HG03342 (cell line): ENCODE measurements around the gene MAMLD1.

Source experiments
- ATAC-seq: cut with Tn5 transposase; IDR thresholded peaks from one replicate; pipeline ENCODE4 v1.9.1; 2021; ENCODE audit warnings: mild to moderate bottlenecking, moderate library complexity; ENCODE audit not compliant: unreplicated experiment

The MAMLD1 gene

DNA sequence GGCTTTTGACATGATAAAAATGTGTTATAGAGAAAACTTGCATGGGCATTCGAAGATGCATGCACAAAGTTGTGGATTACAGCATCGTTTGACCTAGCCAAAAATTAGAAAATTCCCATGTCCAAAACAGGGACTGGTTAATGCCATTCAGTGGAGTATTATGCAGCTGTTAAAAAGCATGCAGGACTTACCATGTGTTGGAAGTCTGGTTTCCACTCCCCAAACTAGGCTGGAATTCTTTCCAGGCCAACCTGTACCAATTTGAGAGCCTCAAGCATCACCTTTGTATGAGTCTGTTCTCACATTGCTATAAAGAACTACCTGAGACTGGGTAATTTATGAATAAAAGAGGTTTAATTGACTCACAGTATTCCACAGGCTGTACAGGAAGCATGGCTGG lies 159.4 kb downstream of the MAMLD1 start:
- no peak for ATAC-seq

DNA sequence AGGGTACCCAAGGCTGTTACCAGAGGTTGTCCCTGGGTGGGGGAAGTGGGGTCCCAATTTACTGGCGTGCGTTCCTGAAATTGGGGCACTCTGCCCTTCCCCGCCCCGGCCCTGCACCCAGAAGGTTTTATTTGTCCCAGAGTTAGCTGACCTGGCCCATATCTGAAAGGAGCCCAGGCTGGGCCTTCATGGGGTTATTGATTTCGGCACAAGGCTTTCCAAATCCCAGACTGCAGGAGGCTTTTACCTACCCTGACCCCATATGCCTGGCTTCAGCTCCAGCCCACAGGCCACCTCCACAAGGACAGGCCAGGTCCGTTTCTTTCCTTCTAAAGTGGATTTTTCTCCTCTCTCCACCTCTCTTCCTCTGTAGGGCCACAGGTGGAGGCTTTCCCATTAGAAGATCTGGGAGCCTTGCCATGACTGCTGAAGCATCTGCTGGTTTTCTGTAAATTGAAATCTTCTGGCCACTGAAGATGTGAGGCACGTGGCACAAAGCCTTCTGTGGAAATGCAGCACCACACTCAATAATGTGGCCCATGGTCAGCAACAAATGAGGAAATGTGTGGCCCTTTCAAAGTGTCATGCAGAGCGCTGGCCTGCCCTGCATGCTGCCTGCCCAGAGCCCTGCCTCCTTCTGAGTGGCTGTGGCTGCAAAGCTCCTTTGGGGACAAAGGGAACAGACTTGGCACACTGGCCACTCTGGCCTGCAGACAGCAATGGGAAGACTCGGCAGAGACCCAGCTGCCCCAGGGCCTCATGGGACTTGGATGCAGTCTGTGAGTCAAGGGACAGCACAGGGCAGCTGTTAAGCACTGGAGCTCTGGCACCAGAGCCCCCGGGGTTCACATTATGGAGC lies 162.2 kb downstream of the MAMLD1 start:
- ATAC-seq, result no peak

DNA sequence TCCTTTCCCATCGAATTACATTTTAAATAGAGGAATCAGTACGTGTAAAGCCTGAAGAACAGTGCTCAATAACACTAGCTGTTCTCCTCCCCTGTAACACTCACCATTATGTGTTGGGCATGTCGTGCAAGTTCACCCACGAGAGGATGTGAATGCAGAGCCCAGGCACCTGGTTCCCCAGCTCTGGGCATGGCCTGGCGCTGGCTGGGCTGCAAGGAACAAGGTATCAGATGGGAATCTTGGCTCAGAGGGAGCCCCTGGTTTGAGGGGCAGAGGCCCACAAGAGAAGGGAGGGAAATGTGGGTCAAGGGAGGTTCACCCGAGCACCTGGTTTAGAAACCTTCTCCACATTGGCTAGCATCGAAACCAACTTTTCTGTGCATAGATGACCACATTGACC lies 163.6 kb downstream of the MAMLD1 start:
- no peak for ATAC-seq

DNA sequence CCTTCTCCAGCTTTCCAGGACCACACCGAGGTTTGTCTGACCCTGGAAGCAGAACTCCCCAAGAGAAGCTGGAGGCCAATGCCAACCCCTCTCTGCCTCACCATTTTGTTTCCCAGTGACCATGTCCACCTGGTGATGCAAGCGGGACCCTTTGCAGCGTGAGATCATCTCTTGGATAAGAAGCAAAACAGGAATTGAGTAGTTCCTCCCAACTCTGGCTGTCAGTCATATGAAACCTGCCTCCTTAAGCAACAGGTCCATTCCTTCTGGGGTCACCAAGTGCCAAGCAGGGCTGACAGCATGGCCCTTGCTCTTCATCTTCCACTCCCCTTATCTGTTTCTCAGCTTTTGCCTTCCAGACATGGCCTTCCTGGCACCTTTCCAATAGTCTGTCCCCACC lies 164.0 kb downstream of the MAMLD1 start:
- ATAC-seq, result no peak

DNA sequence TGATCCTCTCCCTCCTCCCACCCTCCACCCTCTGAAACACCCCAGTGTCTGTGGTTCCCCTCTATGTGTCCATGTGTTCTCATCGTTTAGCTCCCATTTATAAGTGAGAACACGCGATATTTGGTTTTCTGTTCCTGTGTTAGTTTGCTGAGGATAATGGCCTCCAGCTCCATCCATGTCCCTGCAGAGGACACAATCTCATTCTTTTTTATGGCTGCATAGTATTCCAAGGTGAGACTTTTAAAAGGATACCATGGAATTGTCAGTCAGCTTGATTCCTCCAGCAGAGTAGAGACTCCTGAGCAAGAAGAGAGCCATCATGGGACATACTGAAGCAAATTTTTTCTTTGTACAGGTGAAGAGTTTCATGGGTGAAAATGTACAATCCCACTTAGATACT lies 166.5 kb downstream of the MAMLD1 start:
- no peak for ATAC-seq

DNA sequence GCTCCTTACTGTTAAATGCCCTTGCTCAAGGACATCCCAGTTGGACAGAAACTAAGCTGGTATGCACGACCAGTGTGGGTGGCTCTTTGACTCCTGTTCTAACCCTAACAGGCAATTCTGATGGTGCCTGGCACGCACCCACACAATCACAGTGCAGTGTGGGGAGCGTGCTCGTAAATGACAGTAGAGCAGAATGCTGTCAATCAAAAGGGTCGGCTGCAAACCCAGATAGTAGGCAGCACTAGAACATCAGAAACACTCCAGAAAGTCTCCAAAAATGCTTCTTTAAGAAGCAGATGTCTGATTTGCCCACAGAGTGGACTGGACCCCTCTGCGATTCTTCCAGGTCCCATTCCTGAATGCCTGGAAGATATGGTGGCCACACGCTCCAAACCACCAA lies 167.7 kb downstream of the MAMLD1 start:
- no peak for ATAC-seq

DNA sequence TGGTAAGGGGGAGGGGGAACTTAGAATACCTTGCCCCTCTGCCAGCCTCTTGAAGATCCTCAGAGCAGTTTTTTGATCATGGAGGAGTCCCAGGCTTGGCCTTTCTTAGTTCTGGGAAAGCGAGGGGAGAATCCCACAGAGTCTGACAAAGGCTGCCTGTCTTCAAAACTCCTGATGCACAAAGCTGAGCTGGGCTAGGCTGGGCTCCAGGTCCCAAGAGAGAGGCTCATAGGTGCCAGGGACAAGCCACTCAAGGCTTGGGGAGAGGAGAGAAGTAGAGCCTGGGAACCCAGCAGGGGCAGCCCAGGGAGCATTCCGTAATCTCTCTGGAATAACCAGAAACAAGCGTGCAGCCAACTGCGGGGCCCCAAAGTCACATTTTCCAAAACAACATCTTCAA lies 168.3 kb downstream of the MAMLD1 start:
- ATAC-seq, result no peak

DNA sequence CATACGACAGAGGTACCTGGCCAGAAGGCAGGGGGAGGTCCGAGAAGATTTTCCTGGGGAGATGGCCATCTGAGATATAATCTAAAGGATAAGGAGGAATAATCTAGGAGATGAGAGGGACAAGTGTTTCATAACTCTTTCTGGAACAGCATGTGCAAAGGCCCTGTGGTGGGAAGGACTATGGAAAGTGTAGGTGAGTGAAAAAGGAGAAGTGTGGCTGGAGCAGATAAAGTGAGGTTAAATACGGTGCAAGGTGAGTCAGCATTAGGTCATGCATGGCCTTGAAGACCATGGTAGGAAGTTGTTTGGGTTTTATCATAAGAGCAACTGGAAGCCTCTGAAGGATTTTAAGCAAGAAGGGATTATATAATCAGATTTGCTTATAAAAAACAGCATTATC lies 170.7 kb downstream of the MAMLD1 start:
- no peak for ATAC-seq

DNA sequence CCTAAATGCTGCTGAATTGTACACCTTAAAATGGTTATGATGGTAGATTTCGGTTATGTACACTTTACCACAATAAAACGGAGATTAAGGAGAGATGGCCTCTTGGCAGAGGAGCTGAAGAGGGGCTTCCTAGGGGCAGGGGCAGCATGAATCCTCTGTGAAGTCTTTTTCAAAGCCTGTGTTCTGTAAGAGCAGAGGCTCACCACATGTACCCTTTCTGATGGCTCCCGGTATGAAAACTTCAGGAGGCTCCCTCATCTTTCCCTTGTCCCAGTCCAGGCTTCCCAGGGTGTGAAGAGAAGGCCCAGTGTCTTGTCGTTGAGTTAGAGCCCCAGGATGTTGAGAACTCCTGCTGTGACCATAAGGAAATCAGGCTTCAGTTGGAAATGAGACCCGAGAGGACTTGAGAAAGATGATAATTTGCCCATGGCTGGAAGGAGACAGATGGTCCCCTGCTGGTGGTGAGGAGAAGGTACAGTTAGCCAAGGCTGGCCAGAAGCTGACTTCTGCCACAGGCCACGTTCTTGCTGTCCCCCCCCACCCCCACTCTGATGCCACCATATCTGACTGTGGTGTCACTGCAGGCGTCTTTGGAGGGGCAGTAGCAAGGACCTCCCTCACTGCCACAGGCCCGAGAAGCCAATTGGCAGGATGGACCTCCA lies 173.5 kb downstream of the MAMLD1 start:
- ATAC-seq, result no peak

DNA sequence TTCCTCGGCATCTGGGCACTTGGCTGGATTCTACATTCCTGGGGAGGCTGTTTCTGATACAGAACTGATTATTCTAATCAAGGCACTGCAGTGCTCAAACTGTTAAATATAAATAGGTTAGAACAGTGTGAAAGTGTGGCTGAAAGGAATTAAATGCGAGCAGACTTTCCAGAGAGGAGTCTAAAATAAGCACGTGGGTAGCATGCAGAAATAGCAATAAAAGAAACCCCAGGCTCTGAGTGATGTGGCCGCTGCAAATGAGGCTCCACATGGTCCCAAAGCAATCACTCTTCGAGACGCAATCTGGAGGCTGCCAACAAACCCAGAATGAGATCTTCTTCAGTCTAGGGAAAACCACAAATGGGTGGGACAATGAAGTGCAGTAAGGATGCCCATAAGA lies 174.7 kb downstream of the MAMLD1 start:
- no peak for ATAC-seq

DNA sequence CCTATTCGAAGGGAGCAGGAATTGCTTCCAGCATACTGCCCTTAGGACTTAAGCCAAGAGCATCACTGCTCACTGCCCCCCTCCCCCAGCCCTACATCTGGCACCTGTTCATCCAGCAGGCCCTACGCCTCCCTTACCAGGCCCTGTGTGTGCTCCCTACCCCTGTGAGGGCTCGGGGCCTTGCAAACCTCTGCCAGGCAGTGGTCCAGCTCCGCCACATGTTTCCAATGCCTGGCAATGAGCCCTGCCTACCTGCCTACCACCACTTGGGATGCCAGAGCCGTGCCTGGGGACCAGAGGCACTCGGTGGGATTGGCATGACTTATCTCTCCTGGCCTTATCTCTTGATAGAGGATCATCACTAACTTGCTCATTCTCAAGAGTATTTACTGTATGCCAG lies 177.8 kb downstream of the MAMLD1 start:
- no peak for ATAC-seq

DNA sequence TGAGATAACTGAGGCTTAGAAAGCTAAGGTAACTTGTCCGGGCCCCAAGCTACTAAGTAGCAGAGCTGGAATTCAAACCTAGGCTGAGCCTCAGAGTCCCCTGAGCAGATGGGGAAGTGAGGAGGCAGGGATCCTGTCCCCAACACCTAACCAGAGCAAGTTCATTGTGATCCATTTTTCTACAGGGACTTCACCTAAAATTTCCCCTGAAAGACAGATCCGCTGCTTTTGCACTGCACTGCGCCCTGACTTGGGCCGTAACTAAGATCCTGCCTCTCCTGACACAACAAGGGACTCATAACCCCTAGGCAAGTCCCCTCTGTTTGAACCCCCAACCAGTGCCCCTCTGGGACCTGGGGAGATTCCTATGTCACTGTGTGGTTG lies 179.7 kb downstream of the MAMLD1 start:
- ATAC-seq, result peak; percentile 30

DNA sequence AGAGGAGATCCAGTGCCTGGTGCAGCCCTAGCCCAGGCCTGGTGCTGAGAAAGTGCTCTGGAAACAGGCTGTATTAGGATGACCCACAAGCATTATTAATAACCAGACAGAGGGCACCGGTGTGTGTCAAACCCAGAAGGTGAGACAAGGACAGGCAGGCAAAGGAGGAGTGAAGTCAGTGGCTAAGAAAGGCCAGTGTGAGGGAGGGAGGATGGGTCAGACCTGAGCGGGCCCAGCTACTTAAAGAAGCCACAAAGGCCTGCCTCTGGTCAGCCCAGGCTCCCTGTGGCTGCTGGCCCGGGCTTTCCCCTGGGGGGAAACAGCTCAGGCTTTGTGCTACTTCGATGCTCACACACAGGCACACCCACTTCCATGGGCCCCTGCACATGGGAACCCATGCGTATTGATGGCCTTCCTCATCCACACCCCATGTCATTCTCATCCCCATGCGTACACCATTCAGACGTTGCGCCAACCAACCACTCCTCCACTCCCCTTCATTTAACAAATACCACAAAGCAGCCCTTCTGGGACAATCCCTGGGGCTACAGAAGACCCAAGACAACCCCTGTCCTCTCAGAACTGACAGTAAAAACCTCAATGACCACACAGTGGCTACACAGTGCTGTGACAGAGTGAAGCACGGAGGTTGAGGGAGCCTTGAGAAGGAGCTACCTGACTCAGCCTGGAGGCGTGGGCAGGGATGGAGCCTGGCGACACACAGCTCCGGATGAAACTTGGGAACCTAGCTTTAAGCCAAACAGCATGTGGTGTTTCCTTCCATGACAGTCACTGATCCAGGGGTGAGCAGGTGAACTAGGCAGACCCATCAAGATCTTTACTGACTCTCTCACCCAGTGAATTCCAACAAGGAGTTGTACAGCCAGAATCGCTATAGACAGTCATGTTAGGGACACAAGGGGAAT lies 180.4 kb downstream of the MAMLD1 start:
- ATAC-seq, result peak; percentile 59

DNA sequence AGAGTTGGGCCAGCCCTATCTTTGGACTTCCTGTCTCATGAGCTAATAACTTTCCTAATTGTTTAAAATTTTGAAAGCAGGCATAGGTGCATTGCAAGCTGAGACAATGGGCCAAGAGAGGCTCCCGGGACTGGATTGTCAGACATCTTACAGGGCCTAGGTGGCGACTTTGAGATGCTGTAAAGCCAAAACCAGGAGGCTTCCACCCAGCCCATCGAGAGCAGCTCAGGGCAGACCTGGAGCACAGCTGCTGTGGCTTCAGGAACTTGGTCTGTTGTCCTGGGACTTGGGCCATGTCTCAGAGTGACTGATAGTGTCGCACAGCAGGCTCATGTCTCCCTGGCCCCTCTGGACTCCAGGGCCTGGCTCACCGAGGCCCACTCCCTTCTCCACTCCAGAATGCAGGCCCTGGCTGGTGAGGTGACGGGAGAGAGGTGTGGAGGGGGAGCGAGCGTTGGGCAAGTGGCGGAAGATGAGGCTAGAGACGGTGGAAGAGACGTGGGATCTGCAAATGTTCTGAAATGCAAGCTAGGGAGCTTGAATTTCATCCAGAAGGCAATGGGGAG lies 181.2 kb downstream of the MAMLD1 start:
- no peak for ATAC-seq

DNA sequence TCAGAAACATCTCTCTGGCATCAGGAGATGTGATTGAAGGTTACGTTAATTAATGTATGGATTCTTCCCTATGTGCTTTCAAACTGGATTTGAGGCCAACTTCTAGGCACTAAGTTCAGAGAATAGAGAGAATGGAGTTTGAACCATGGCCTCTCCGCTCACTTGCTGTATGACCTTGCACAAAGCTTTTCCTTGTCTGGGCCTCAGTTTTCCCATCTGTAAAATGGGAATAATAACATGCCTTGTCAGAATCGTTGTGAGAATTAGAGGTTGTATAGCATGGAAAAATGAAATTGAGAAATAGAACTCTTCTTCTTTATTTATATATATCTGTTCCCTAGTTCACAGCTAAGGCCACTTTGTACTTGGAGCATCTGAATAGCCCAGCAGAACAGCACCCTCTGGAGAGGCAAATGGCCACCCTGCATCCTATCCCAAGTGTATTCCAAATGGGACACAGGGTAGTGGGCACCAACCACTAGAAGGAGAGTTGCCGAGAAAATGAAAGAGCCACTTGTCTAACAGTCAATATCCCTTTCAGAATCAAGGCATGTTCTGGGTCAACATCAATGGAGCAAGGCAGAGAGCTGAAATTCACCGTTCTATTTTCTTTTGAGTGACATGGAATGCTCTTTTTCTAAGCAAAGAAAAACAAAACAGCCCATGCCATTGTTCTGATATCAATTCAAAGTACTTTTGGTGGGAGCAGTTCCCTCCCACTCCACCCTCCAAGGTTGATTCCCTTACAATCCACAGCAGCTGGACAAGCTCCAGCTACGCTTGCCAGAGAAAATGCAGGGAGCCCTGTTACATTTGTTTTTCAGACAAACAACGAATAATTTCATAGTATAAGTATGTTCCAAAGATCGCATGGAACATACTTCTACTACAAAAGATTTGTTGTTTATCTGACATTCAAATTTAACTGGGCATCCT lies 182.0 kb downstream of the MAMLD1 start:
- no peak for ATAC-seq

DNA sequence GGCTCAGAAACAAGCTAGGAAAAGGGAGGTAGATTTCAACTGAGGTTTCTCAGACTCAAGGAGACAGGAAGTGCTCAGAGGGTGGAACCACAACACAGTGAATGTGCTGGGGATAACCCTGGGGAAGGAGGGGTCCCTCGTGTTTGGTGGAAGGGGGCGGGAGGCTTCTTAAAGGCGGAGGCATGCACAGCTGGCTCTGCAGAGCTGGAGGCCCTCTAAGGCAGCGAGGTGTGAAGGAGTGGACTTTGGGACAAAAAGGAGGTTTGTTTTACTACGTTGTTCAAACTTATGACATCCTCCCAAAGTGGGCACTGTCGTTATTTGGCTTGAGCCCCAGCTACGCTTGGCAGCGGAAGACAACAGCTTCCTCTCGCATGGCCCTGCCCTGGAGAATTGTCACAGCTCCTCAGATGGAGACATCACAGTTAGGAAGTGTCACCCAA lies 183.6 kb downstream of the MAMLD1 start:
- no peak for ATAC-seq

DNA sequence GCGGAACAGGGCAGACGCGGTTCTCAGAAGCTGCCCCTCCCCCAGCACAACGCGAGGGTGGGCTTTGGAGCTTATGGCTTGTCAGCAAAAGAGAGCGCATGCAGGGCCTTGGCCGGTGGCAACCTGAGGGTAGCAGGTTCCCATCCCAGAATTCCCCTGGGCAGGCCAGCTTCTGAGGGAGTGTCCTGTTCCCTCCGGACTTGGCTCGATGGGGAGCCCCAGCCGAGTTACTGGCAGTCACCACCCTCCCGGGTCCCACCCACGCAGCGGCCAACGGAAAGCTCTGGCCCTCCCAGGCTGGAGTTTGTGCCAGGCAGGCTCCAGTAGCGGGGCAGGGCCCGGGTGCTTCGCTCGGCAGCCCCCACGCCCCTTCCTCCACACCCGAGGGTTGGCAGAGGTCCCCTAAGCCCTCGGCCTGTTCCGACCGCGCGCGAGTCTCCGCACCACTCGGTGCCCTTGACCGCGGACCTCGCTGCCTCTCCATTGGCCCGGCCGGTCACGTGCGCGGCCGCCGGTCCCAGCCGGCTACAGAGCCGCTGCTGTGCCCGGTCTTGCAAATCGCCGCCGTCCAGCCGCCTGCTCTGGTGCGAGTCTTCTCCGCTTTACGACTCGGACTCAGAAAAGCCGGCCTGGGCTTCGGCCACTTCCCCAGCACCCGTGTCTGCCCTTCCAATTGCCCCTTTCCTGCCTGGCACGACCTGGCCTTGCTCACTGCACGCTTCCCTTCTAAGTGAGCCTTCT lies 184.4 kb downstream of the MAMLD1 start:
- peak; percentile 46 for ATAC-seq

DNA sequence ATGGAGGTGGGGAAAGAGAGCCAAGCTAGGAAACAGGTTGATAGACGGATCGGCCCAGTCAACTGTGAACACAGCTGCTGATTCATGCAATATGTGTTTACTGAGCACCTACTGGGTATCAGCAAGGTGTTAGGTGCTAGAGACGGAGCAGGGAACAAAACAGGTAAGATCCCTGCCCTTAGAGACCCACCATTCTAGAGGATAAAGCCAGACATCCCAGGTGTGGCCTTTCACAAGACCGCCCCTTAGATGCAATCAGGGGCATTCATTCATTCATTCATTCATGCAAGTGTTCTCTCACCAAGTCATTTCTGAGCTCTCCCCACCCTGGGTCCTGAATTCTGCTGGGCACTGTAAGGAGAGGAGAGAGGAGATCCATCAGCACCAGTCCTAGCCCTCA lies 185.1 kb downstream of the MAMLD1 start:
- ATAC-seq, result no peak

DNA sequence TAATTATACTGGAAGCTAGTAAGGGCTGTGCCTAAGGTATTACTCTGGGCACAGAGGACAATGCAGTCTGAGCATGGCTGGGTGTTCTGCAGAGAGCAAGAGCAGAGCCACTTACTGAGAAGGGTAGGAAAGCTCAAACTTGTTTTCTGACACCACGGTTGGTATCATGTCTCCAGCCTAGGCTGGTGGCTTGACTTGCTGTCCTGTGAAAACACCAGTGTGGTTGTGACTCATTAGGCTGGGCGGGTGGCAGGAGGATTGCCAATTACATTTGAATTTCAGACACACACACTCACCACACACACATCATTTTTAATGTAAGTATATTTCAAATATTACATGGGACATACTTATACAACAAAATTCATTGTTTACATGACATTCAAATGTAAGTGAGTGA lies 185.6 kb downstream of the MAMLD1 start:
- ATAC-seq, result no peak
